GM12878 (cell line): ENCODE results near the gene ZNF496. TPM values are rescaled to one million over a fixed set of nuclear protein-coding genes. Genes with fewer than 3 reads are reported as not detected.

Experiments
- ATAC-seq: fragments of 200-7000 bp; cut with Tn5 transposase; 3 replicates; pipeline ENCODE4 v1.9.1; 2020; ENCODE audit warnings: mild to moderate bottlenecking, moderate library complexity
- BruUV-seq: library from RNA; stranded (reverse); fragments of 400-500 nt; replicated peaks from 2 replicates; lab custom pipeline; 2021; lab: Mats Ljungman, UMichigan
- CTCF ChIA-PET: fragments of 300-600 bp; sonication (Branson Sonifier 250); formaldehyde crosslinking; extraction: SDS; loops from one replicate; lab custom pipeline; 2021; ENCODE audit warnings: inconsistent platforms; lab: Yijun Ruan, JAX
- POLR2A ChIA-PET: fragments of 350-600 bp; formaldehyde crosslinking; extraction: SDS; loops from one replicate; lab custom pipeline; 2021; ENCODE audit warnings: inconsistent platforms; lab: Charles Lee
- RAD21 ChIA-PET: fragments of 300-600 bp; sonication (Branson Sonifier 250); formaldehyde crosslinking; loops from one replicate; lab custom pipeline; 2023; ENCODE audit warnings: antibody characterized with exemption; ENCODE audit not compliant: unreplicated experiment; lab: Charles Lee
- SMC1A ChIA-PET: fragments of 300-600 bp; sonication (Branson Sonifier 250); formaldehyde crosslinking; loops from one replicate; lab custom pipeline; 2023; ENCODE audit not compliant: unreplicated experiment, uncharacterized antibody; lab: Charles Lee
- DNase-seq: peaks from one replicate; pipeline ENCODE4 v3.0.0-alpha.2; 2011; ENCODE audit warnings: low read depth, low spot score
- FAIRE-seq: peaks from 3 replicates; lab custom pipeline; 2011; peaks lifted over from hg19 to GRCh38; lab: Jason Lieb, UNC
- H2AFZ ChIP-seq: 2 replicates; pipeline ENCODE4 v1.6.0; 2011; ENCODE audit warnings: low read depth, low read length, control low read depth; ENCODE audit not compliant: control insufficient read depth
- H3K27ac ChIP-seq: 2 replicates; pipeline ENCODE4 v1.5.1; 2011; ENCODE audit warnings: control low read depth; ENCODE audit not compliant: control insufficient read depth, insufficient read depth
- H3K27me3 ChIP-seq, 2 experiments: replicated peaks in 1 of 2; 2 replicates each; pipeline versions ENCODE4 v1.6.0 to v1.6.1; 2011; ENCODE audit warnings: low read length in 1 of 2; ENCODE audit not compliant: control insufficient read depth in 2 of 2, insufficient read depth in 2 of 2
- H3K36me3 ChIP-seq, 2 experiments: 2 replicates each; pipeline ENCODE4 v1.5.1; 2011; ENCODE audit warnings: low read length in 1 of 2; ENCODE audit not compliant: control insufficient read depth in 2 of 2, insufficient read depth in 2 of 2
- H3K4me1 ChIP-seq: 2 replicates; pipeline ENCODE4 v1.6.1; 2011; ENCODE audit warnings: mild to moderate bottlenecking, low read length, moderate library complexity, mixed read lengths; ENCODE audit not compliant: control insufficient read depth, insufficient read depth
- H3K4me2 ChIP-seq: 2 replicates; pipeline ENCODE4 v1.6.0; 2011; ENCODE audit warnings: control low read depth; ENCODE audit not compliant: control insufficient read depth, insufficient read depth
- H3K4me3 ChIP-seq: fragments of 200-600 bp; sonication (generic); 2 replicates; pipeline ENCODE4 v1.5.1; 2016
- H3K79me2 ChIP-seq: 2 replicates; pipeline ENCODE4 v1.6.0; 2011; ENCODE audit warnings: low read length; ENCODE audit not compliant: control insufficient read depth, insufficient read depth
- H3K9ac ChIP-seq: 2 replicates; pipeline ENCODE4 v1.8.0; 2011; ENCODE audit warnings: low read length, control low read depth, mixed read lengths; ENCODE audit not compliant: control insufficient read depth, insufficient read depth
- H3K9me3 ChIP-seq: replicated peaks from 3 replicates; pipeline ENCODE4 v1.5.1; 2011; ENCODE audit warnings: mild to moderate bottlenecking, low read length; ENCODE audit not compliant: control insufficient read depth, insufficient read depth
- H4K20me1 ChIP-seq: 2 replicates; pipeline ENCODE4 v1.6.0; 2011; ENCODE audit not compliant: control insufficient read depth, insufficient read depth
- BRCA1 ChIP-seq: IDR thresholded peaks from 2 replicates; pipeline ENCODE4 v1.6.1; 2011; ENCODE audit warnings: low read depth, low read length, improper control_type of control experiment
- EZH2 ChIP-seq: IDR thresholded peaks from 2 replicates; pipeline ENCODE4 v1.6.1; 2012; ENCODE audit warnings: low read depth, mild to moderate bottlenecking, control low read depth, inconsistent platforms, low read length, borderline replicate concordance; ENCODE audit not compliant: control insufficient read depth
- LARP7 ChIP-seq: fragments of 450-650 bp; IDR thresholded peaks from 2 replicates; pipeline ENCODE4 v1.6.1; 2017; ENCODE audit warnings: mild to moderate bottlenecking
- MAX ChIP-seq: IDR thresholded peaks from 2 replicates; pipeline ENCODE4 v1.6.1; 2012; ENCODE audit warnings: low read depth, low read length, improper control_type of control experiment
- MTA3 ChIP-seq: IDR thresholded peaks from 2 replicates; pipeline ENCODE4 v1.6.1; 2012; ENCODE audit warnings: low read length, inconsistent platforms, borderline replicate concordance
- MYC ChIP-seq: IDR thresholded peaks from 2 replicates; pipeline ENCODE4 v1.6.1; 2011; ENCODE audit warnings: mild to moderate bottlenecking, low read length, moderate library complexity, inconsistent platforms; ENCODE audit not compliant: insufficient read depth, insufficient replicate concordance, insufficient read length, severe bottlenecking
- NR2C1 ChIP-seq: fragments of 450-650 bp; IDR thresholded peaks from 2 replicates; pipeline ENCODE4 v1.6.1; 2017; ENCODE audit warnings: antibody characterized with exemption, mild to moderate bottlenecking, moderate library complexity
- PAX5 ChIP-seq: IDR thresholded peaks from 2 replicates; pipeline ENCODE4 v1.6.1; 2011; ENCODE audit warnings: low read depth, low read length, borderline replicate concordance
- POU2F2 ChIP-seq: IDR thresholded peaks from 3 replicates; pipeline ENCODE4 v1.6.1; 2011; ENCODE audit warnings: low read depth, mild to moderate bottlenecking, low read length, borderline replicate concordance
- RELA ChIP-seq: fragments of 450-650 bp; IDR thresholded peaks from 2 replicates; pipeline ENCODE4 v1.8.0; 2014; ENCODE audit warnings: borderline replicate concordance; ENCODE audit not compliant: partially characterized antibody
- SIN3A ChIP-seq: IDR thresholded peaks from 2 replicates; pipeline ENCODE4 v1.6.1; 2012; ENCODE audit warnings: low read depth, low read length, improper control_type of control experiment
- SIX5 ChIP-seq: IDR thresholded peaks from 2 replicates; pipeline ENCODE4 v1.6.1; 2011; ENCODE audit warnings: mild to moderate bottlenecking, low read depth, low read length, moderate library complexity; ENCODE audit not compliant: severe bottlenecking
- STAT1 ChIP-seq: fragments of 450-650 bp; conservative IDR thresholded peaks from 2 replicates; pipeline ENCODE4 v1.6.1; 2014; ENCODE audit warnings: antibody characterized with exemption, mild to moderate bottlenecking
- SUZ12 ChIP-seq: fragments of 200-600 bp; sonication (generic); IDR thresholded peaks from one replicate; pipeline ENCODE4 v1.6.1; 2018; ENCODE audit warnings: antibody characterized with exemption, mild to moderate bottlenecking; ENCODE audit not compliant: unreplicated experiment
- TCF3 ChIP-seq: IDR thresholded peaks from 2 replicates; pipeline ENCODE4 v1.6.1; 2012; ENCODE audit warnings: low read depth, mild to moderate bottlenecking, low read length, borderline replicate concordance; ENCODE audit not compliant: insufficient read depth
- ZNF274 ChIP-seq: IDR thresholded peaks from one replicate; pipeline ENCODE4 v1.8.0; 2011; ENCODE audit not compliant: insufficient read length, insufficient read depth
- ZNF384 ChIP-seq: IDR thresholded peaks from 2 replicates; pipeline ENCODE4 v1.6.1; 2012; ENCODE audit warnings: low read depth, mild to moderate bottlenecking, low read length, improper control_type of control experiment, borderline replicate concordance
- ZSCAN29 ChIP-seq: fragments of 450-650 bp; IDR thresholded peaks from 2 replicates; pipeline ENCODE4 v1.6.1; 2017; ENCODE audit warnings: mild to moderate bottlenecking, moderate library complexity
- whole genome bisulfite sequencing: methylation state at CpG from one replicate; pipeline ENCODE4 v1.1.6; 2016; ENCODE audit warnings: low lambda C conversion rate; ENCODE audit not compliant: insufficient replicate concordance, insufficient coverage; ENCODE audit errors: missing lambda C conversion rate; 5-methylcytosine and 5-hydroxymethylcytosine counted together
- in situ Hi-C: fragments of 300-500 bp; cut with MboI; formaldehyde crosslinking; loops from 9 replicates; pipeline ENCODE4 v1.14.3; 2018; ENCODE audit warnings: mixed read lengths
- intact Hi-C: fragments of 100-400 bp; cut with micrococcal nuclease; formaldehyde crosslinking; loops from one replicate; pipeline ENCODE4 v1.14.2; 2022; ENCODE audit not compliant: unreplicated experiment
- polyA plus RNA-seq, 11 experiments: library from polyadenylated mRNA; depleted of rRNA in 4 of 11; unstranded in 6 of 11; stranded (reverse) in 5 of 11; fragments of >200 nt; fragmentation: Nextera tagmentation in 4 of 11; fragmentation: Illumina TruSeq in 1 of 11; extraction: Ambion mirVana in 4 of 11; extraction: Trizol in 1 of 11; gene quantifications; 1 replicate in 1 of 11; 2 replicates in 10 of 11; pipeline versions ENCODE4 v1.2.1 to v1.2.3, GENCODE V29; 2011 to 2016; ENCODE audit warnings: inconsistent platforms in 2 of 11, missing spikeins in 2 of 11, low read depth in 1 of 11
- total RNA-seq, 4 experiments: library from RNA; depleted of rRNA in 3 of 4; stranded (reverse); fragments of >200 nt in 3 of 4; fragmentation: Illumina TruSeq in 1 of 4; extraction: Trizol in 1 of 4; gene quantifications; 2 replicates each; pipeline versions ENCODE4 v1.2.1 to v1.2.3, GENCODE V29; 2013 to 2021
- TF ChIP-seq, protein P1 (sequence below): IDR thresholded peaks from 2 replicates; pipeline ENCODE4 v1.6.1; 2012; ENCODE audit warnings: low read length, inconsistent platforms

Gene ZNF496
- total and polyA plus RNA-seq, 10 of the 15 experiments (the other 5 are each of a cell fraction or from before 2014, with no cell fraction given) = 1.6 to 26.4 (median 12.5) TPM

- TF ChIP-seq SUZ12 (no peak), POU2F2 (no peak), ZNF384 (no peak), RELA (no peak)
- TF ChIP-seq, all 136 proteins: peak for 0
Measured at GRCh38 chr1:247338723-247339275, 7.1 kb upstream of the ZNF496 start (continued).

- intact Hi-C loops = no loop called here
- no peak overlapping the region for H3K4me2 ChIP-seq
- peaks cover 6% of the 10 kb centered on the region for H3K4me1 ChIP-seq
- no peak overlapping the region for H3K9ac ChIP-seq
- peaks cover 0 to 6% of the 10 kb centered on the region in 2 experiments; a peak in 1 of 4 replicates for H3K36me3 ChIP-seq
- no peaks in the 10 kb centered on the region for H4K20me1 ChIP-seq
- RAD21 ChIA-PET = no interaction called here
- DNase-seq (no peak), ATAC-seq (no peak), FAIRE-seq (no peak)
- in situ Hi-C loops = no loop called here
- H3K27ac ChIP-seq = no peak overlapping the region
- no TSS peak for BruUV-seq
- no peaks in the 10 kb centered on the region for H3K9me3 ChIP-seq
- 91% methylated on average over 10 of the region's 11 CpGs for WGBS
- SMC1A ChIA-PET = no interaction called here
- CTCF ChIA-PET = no interaction called here
- H3K4me3 ChIP-seq = no peak overlapping the region
- POLR2A ChIA-PET = no interaction called here
- no peak overlapping the region for H2AFZ ChIP-seq
- H3K79me2 ChIP-seq = peaks cover 4% of the 10 kb centered on the region
- no peak for TF ChIP-seq STAT1
- TF ChIP-seq MTA3 = no peak
- TF ChIP-seq SIX5 = no peak
- TF ChIP-seq NR2C1 = no peak
- TF ChIP-seq SIN3A = no peak
- no peak for TF ChIP-seq PAX5
- TF ChIP-seq MAX = no peak
- no peak for TF ChIP-seq TCF3
- TF ChIP-seq LARP7 = no peak
- TF ChIP-seq MYC = no peak
- no peak for TF ChIP-seq EZH2
- TF ChIP-seq BRCA1 = no peak
- no peak for TF ChIP-seq ZNF274
- no peak for TF ChIP-seq ZSCAN29
- TF ChIP-seq, protein P1, sequence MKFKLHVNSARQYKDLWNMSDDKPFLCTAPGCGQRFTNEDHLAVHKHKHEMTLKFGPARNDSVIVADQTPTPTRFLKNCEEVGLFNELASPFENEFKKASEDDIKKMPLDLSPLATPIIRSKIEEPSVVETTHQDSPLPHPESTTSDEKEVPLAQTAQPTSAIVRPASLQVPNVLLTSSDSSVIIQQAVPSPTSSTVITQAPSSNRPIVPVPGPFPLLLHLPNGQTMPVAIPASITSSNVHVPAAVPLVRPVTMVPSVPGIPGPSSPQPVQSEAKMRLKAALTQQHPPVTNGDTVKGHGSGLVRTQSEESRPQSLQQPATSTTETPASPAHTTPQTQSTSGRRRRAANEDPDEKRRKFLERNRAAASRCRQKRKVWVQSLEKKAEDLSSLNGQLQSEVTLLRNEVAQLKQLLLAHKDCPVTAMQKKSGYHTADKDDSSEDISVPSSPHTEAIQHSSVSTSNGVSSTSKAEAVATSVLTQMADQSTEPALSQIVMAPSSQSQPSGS = no peak
- H3K27me3 ChIP-seq = no peaks in the 10 kb centered on the region
Measured at GRCh38 chr1:247337961-247338360, 6.3 kb upstream of the ZNF496 start.
